ENCODE data around the gene TRABD.

The TRABD gene

DNA sequence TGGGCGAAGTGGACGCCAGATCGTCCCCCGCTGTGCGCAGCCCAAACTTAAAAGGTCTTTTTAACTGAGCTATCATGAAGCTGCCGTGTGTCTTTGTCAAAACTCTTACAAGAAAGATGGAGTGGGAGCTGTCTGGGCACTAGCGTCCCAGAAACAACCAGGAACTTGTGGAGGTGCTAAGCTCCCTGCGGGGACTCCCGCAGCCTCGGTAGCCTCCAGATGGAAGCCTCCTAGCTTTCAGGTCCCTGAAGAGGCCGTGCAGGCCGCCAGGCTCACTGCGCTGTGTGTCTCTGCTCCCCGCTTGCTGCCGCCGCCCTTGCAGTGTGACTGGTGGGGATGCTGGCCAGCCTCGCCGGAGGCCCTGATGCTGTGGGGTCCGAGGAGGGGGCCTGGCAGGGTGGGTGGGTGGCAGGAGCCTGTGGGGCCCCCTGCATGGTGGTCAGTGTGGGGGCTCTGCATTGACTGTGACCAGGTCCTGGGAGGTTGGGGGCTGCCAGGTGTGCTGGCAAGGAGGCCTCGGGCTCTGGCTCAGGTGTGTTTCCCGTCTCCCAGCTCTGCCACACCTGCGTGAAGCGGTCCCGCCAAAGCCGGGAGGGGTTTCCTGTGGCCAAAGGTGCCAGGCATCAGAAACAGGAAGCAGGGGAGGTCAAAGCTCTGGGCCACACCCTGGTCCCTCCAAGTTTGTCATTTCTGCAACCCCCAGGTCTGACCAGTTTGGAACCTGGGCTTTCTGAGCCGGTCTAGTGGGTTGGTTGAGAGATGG, 1.2 kb downstream of the TRABD start:
- no peak for DNase-seq (ENCODE audit: low read depth)

DNA sequence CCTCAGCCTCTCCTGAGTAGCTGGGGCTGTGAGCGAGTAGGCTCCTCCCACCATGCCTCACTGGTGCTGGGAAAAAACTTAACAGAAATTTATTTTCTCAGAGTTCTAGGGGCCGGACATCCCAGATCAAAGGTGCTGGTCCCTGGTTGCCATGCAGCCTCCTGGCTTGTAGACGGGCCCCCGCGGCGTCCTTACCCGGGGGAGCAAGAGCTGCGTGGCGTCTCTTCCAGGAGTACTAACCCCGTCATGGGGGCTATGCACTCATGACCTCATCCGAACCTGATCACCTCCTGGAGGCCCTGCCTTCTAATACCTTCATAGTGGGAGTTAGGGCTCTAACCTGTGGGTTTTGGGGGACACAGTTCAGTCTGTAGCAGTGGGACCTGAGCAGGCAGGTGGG, 2.6 kb downstream of the TRABD start:
- DNase-seq (ENCODE audit: low read depth), result no peak

DNA sequence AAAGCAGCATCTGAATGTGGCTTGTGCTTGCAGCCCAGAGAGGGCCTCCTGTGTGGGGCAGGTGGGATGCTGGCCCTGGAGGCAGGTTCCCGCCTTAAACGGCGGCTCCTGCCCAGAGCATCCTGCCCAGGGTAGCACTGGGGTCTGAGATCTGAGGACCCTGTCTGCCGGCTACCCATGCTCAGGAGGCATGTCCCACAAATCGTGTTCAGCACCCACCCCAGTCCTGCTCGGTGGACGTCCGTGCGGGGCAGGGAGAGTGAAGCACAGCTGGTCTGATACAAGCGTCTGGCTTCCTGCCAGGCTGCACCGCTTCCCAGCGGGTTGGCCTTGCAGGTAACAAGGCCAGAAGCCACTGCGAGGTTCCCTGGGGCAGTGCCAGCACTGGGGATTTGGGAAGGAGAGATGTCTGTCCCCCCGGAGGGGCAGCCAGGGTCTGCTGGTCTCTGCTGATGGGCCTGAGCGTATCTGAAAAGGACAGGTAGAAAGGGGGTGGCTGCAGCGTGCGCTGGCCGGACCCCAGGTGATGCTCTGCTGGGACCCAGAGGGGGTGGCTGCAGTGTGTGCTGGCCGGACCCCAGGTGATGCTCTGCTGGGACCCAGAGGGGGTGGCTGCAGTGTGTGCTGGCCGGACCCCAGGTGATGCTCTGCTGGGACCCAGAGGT, 3.6 kb downstream of the TRABD start:
- DNase-seq (ENCODE audit: low read depth), result no peak

DNA sequence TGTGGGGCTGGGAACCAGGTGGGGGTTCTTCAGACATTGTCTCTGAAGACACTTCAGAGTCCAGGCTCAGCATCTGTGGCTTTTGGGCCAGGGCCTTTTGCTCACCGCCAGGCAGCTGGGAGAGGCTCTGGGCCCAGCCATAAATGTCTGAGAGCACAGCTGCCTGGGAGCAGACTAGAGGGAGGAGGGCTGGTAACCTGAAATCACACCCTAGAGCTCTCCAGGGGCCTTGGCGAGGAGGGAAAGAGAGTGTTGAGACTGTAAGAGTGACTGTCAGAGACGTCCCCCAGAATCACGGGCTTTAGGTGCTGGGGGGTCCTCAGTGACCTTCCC, 4.1 kb downstream of the TRABD start:
- DNase-seq (ENCODE audit: low read depth), result no peak

DNA sequence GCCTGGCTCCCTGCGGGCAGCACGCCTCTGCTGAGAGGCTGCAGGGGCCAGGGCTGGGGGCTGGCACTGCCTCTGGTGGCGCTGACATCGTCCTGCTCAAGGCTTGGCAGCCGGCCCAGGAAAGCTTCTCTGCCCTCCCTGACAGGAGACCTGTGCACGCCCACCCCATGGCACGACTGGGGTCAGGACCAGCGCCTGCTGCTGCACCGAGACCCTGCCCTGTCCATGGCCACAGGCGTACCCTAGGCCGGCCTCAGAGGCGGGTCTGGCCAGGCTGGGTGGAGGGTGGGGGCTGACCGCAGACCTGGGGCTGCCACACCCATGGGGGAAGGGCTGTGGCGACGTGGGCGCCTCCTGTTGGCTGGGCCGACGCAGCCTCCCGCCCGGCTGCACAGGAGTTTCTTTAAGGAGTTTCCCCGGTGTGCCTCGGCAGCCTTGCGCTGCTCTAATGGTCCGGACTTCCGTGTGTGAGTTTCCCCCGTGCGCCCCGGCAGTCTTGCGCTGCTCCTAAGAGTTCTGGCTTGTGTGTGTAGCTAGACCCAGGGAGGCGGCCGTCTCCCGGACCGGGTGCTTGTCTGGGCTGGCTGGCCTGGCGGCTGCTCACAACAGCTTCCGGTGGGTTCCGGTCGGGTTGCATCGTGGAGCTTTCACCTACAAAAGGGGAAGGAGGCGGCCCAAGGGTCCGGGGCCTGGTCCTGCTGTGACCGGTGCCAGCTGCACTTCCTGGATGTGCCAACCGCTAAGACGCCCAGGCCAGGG, 4.6 kb downstream of the TRABD start:
- DNase-seq (ENCODE audit: low read depth), result peak; percentile 72

DNA sequence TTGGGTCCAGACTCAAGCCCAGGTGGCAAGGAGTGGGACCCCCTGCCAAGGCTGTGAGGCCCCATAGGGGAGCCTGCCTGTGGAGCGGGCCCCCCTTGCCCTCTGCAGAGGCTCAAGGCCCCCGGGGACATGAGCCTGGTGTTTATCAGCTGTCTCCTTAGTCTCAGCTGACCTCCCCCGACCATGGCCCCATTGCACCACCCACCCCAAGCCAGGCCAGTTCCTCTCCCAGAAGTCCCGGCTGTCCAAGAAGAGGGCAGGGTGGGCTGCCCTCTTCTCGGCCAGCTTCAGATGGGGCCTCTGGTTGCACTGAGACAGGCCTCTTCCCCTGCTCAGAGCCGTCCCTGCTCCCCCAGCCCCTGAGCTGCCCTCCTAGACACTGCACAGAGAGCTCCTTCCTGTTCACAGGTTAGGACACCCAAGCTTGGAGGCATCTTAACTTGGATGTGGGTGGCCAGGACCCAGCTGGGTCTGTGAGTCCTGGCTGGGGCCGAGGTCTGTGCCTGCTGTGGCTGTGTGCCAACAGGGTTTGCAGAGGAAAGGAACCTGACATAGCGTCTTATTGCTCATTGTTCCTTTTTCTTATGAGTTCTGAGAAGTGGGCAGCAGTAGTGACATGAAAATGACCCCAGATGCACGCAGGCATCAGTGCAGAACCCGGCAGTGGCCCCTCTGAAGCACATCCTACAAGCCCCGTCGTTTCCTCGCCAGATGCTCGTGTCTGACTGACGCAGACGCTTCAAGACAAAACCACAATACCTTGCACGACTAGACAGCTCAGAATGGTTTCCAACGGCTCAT, 5.4 kb downstream of the TRABD start:
- DNase-seq (ENCODE audit: low read depth), result peak; percentile 53

DNA sequence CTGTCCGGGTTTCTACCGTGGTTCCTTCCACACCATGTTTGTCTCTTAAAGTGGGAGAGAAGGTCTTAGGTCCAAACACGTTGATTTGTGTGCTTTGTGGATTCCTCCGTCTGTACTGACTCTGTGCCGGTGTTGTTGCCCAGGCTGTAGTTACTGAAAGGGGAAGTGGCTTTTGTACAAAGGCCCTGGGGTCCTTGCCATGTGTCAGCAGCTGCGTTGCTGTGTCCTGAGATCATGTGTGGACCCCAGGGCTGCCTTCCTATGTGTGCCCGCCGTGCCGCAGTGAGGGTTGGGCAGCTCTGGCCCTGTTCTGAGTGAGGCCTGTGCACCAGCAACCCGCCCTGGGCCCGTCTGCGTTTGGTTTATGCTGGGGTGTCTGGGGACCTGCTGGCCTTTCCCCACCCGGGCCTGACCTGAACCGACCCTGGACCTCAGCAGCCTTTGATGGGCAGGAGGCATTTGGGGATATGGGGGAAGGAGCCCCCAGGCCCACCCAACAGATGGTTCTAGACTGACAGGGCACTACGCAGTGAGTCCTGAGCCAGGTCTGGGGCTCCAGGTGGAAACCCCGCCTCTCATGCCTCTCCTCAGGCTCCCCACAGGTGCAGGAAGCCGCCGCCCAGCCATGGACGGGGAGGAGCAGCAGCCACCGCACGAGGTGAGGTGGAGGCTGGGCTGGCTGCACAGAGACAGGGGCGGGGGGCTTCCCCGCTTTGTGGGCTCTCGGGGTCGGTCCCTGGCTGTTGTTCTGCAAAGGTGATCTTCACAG, 6.9 kb downstream of the TRABD start:
- DNase-seq (ENCODE audit: low read depth), result no peak

DNA sequence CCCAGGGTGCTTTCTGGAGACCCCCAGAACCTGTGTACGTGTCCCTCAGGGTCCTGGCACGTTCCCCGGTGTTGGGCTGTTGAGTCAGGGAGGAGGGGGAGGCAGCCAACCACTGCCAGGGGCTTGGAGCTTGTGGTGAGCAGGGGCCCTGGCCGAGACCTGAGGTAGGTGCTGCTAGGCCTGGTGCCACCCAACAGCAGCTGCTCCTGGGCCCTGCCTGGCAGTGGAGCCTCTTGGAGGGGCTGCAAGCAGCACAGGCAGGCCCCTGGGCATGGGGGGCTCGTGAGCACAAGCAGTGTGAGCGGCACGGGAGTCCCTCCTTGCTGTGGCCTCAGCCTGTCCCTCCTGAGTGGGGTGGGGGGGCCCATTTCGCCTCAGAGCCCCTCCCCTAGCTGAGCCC, 7.9 kb downstream of the TRABD start:
- no peak for DNase-seq (ENCODE audit: low read depth)

DNA sequence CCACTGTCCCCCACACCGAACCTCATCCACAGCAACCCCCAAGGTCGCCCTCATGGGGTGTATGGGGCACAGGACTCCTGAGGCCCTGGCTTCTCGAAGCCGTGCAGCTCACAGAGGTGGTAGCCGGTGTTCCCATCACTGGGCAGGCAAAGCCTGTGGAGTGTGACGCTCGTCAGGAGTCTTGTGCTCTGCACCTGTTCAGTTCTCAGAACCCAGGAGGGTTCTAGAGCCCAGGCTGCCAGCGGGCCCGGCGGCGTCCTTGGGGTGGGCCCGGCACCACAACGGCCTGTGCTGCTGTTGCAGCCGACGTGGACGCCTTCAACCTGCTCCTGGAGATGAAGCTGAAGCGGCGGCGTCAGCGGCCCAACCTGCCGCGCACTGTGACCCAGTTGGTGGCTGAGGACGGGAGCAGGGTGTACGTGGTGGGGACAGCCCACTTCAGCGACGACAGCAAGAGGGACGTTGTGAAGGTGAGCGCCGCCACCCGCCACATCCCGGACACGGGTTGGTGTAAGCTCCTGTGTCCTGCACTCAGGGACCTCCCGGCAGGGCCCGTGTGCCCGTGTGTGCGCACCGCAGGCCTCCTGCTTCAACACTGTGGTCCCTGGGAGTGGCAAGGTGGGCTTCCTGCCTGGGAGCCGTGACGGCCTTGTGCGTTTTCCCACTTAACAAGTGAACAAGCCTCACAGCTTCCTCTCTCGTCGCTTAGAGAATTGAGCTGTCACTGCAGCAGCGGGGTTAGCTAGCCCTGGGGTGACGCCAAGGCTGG, 8.5 kb downstream of the TRABD start:
- DNase-seq (ENCODE audit: low read depth), result no peak

DNA sequence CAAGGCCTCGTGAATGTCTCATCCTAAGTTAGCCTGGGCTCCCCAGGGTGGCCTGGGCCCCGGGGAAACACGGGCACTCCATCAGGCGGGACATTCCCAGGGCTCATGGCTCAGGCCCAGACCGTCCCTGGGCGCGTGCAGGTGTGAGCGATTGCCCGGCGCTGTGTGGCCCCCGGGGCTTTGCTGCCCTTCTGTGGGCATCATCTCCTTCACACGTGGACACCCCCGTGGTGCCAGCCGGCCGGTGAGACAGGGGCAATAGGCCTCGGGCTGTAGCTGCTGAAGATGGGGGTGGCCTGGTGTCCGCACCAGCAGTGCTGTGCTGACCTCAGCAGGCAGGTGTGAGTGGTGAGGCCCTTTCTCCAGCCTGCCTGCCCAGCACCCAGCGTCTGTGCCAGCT, 10.5 kb downstream of the TRABD start:
- no peak for DNase-seq (ENCODE audit: low read depth)

DNA sequence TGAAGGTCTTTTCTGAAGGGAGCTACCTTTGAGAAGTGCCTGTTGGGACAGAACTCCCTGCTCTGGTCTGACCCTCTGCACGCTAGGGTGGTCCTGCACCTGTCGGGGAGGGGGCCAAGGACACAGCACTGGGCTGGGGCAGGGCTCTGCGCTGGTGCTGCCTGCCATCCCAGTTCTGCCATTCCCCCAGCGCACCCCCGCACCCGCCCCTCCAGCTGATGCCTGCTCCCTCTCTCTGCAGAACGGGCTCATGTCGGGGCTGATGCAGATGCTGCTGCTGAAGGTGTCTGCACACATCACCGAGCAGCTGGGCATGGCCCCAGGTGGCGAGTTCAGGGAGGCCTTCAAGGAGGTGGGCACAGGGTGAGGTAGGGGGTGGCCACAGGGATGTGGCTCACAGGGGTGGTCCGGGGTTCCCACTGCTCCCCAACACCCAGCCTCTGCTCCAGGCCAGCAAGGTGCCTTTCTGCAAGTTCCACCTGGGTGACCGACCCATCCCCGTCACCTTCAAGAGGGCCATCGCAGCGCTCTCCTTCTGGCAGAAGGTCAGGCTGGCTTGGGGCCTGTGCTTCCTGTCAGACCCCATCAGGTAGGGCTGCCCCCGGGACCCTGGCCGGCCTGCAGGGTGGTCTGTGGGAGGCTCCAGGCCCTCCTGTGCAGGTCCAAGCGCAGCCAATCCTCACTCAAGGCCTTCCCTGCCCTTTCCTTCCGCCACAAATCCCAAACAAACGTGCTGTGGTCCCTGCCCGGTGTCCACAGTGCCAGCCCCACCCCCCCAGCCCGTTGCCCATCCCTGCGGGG, 11.5 kb downstream of the TRABD start:
- no peak for DNase-seq (ENCODE audit: low read depth)

DNA sequence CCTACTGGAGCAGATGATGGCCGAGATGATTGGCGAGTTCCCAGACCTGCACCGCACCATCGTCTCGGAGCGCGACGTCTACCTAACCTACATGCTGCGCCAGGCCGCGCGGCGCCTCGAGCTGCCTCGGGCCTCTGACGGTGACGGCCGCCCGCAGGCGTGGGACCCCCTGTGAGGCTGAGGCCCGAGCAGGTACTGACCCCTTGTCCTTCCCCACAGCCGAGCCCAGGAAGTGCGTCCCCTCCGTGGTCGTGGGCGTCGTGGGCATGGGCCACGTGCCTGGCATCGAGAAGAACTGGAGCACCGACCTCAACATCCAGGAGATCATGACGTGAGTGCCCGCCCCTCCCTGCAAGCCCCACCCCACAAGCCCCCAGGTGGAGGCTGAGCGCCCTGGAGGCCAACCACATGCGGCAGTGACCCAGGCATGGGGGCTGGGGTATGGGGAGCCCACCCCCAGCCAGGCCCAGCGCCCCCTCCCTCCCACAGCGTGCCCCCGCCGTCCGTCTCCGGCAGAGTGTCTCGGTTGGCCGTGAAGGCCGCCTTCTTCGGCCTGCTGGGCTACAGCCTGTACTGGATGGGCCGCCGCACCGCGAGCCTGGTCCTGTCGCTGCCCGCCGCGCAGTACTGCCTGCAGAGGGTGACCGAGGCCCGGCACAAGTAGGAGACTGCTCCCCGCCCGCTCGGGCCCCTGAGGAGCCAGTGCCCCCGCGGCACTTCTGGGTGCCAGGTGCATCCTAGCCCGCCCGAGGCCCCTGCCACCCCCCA, 12.3 kb downstream of the TRABD start:
- DNase-seq (ENCODE audit: low read depth), result no peak

DNA sequence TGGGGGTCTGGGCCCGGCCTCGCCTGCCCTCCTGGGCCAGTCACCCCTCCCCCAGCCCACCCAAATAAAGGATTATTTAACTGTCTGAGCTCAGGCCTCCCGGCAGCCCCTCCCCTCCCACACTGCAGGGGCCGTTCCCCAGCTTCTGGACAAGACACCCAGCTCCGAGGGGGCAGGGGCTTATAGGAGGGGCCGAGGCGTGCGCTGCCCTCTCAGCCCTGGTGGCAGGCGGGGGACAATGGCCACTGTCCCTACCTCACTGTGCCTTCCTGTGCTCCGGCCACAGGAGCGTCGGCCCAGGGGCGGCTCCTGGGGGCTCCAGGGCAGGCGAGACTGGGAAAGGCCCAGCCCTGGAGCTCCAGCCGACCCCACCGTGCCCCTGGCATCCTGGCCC, 12.9 kb downstream of the TRABD start:
- DNase-seq (ENCODE audit: low read depth), result no peak

DNA sequence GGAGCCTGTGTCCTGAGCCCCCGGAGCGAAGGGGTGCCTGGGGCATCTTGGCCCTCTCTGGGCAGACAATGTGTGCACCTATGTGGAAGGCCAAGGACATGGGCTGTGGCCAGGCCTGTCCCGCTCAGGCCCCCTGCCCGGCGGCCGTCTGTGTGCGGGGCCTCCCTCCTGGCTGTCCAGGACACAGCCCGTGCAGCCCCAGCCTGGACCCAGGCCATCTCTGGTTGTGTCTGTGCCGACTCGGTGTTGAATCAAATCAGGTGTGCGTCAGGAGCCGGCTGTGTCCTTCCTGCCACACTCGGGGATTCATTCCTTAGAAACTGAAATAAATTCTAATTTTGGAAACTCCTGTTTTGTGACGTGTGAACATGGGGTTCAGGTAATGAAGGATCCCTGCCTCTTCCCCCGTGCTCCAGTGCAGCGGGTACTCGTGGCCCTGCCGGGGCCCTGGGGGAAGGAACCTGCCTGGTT, 13.6 kb downstream of the TRABD start:
- no peak for DNase-seq (ENCODE audit: low read depth)

DNA sequence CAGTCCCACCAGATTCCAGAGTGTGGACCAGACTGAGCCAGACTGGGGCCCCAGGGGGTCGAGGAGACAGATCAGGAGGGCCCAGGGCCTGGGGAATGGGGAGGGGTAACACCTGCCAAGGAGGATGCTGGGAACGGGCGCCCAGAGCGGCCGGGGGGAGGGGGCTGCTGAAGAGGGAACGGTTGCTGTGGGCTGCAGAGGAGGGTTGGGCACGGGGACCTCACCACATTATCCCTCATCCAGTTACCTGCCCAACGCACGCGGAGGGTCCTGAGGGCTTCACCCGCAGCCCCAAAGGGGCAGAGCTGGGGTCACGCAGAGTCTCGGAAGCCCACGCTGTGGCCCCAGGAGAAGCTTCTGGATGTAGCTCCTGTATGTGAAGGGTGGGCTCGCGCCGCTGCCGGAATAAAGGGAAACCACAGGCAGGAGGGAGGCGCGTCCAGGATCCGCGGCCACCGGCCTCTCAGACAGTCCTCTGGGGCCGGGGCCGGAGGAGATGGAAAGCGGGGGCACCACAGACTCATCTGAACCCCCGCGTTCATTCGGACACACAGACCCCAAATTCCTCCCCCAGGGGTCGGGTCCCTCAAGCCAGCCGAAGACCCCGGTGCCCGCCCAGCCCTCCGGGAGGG, 14.2 kb downstream of the TRABD start:
- no peak for DNase-seq (ENCODE audit: low read depth)

DNA sequence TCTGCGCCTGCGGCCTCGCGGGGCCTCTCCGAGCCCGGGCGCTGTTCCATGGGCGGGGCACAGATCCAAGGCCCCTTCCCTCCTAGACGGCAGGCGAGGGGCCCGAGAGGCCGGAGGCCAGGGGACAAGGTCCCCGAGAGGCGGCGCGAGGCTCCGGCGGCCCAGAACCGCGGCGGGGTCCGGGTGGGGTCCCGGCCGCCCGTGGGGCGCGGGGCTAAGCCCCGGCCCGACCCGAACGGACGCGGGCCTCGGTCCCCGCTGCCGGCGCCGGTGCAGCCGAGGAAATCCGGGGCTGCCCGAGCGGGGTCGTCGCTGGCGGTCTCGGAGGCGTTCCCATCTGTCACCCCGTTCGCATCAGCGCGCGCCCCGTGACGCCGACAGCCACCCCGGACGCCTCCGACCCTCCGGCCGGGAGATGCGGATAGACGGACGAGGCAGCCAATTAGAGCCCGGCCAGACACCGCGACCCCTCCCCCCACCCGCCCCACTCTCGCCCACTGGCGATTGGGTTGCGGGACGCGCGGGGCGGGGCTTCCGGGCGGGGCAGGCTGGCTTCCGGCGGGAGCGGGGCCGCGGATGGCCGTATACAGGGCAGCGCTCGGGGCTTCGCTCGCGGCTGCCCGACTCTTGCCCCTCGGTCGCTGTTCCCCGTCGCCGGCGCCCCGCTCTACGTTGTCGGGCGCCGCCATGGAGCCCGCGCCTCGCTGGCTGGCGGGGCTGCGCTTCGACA, 14.9 kb downstream of the TRABD start, which contains the start of gene SELENOO:
TSS of gene SELENOO (plus strand) at position 551 of the 730 bp plus-strand sequence. CDS start at position 577, 26 bp downstream.
- DNase-seq (ENCODE audit: low read depth), result peak; percentile 92

DNA sequence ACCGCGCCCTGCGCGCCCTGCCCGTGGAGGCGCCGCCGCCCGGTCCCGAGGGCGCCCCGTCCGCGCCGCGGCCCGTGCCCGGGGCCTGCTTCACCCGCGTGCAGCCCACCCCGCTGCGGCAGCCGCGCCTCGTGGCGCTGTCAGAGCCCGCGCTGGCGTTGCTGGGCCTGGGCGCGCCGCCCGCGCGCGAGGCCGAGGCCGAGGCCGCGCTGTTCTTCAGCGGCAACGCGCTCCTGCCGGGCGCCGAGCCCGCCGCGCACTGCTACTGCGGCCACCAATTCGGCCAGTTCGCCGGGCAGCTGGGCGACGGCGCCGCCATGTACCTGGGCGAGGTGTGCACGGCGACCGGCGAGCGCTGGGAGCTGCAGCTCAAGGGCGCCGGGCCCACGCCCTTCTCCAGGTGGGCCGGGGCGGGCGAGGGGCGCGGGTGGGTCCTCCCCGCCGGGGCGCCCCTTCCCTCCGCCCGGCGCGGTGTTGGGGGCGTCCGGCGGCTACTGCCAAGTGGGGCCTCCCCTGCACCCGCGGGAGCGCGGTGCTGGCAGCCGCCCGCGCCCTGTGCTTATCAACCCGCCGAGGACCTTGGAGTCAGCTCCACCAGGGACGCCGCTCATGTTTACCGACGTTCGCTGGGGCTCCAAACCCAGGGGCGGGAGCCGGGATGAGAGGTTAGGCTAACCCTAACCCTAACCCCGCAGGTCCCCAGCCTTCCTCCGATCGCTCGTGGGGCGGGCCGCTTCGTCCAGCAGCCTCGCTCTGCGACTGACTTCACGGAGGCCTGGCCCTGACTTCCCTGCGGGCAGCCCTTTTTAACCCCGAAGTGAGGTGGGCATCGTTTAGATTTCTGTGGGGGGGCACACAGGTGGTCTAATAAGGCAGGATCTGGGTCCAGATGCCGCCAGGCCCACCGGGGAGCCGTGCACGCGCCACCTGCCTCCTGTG, 15.7 kb downstream of the TRABD start:
- no peak for DNase-seq (ENCODE audit: low read depth)
